ENCODE data around the gene EPAS1. TPM values are rescaled to one million over a fixed set of nuclear protein-coding genes. Genes with fewer than 3 reads are reported as not detected.

Gene EPAS1
- total and polyA plus RNA-seq, 8 donors, result 35.6 to 165 (median 76.0) TPM

DNA sequence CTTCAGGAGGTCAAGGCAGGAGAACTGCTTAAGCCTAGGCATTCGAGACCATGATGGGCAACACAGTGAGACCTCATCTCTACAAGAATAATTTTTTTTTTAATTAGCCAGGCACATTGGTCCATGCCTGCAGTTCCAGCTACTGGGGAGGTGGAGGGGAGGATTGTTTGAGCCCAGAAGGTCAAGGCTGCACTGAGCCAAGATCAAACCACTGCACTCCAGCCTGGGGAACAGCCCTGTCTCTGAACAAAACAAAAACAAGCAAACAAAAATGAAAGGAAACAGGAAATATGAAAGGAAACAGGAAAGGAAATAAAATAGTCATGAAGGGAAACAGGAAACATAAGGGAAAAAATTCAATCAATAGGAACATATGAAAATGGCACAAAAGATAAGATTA, 117.5 kb downstream of the EPAS1 start:
- FAIRE-seq, result no peak
- 84 to 91% methylated on average over 1 of the region's 1 CpG for WGBS, 2 donors
- no peak for ATAC-seq
- no peaks in the 10 kb centered on the region for H3K36me3 ChIP-seq
- H3K27me3 ChIP-seq, result no peaks in the 10 kb centered on the region
- no peak overlapping the region for H3K27ac ChIP-seq
- H3K4me1 ChIP-seq, result peaks cover 0 to 1% (median 0%) of the 10 kb centered on the region in 3 donors
- intact Hi-C loops (cut with DNase I), result no loop called here
- H3K9me3 ChIP-seq, result no peaks in the 10 kb centered on the region
- DNase-seq, result no peak
- no peak for TF ChIP-seq CTCF (IDR thresholded peaks at IDR 0.05)
- H3K4me3 ChIP-seq, result no peak overlapping the region

DNA sequence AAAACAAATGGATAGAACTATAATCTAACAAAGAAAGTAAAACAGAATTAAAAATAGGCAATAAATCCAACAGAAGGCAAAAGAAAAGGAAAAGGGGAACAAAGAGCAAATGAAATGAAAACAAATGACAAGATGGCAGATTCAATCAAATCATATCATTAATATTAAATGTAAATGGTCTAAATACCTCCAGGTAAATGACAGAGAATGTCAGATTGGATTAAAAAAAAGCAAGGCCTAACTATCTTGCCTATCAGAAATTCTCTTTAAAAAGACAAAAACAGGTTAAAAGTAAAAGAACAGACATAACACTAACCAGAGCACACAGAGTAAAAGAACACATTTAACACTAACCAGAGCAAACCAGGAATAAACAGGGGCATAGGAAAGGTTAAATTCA, 119.1 kb downstream of the EPAS1 start:
- no peak for TF ChIP-seq CTCF (IDR thresholded peaks at IDR 0.05)
- H3K27ac ChIP-seq, result no peak overlapping the region
- H3K36me3 ChIP-seq, result no peaks in the 10 kb centered on the region
- FAIRE-seq (no peak), DNase-seq (no peak), ATAC-seq (no peak)
- no peaks in the 10 kb centered on the region for H3K27me3 ChIP-seq
- intact Hi-C loops (cut with DNase I), result no loop called here
- no peak overlapping the region for H3K4me3 ChIP-seq
- H3K4me1 ChIP-seq, result no peaks in the 10 kb centered on the region
- no peaks in the 10 kb centered on the region for H3K9me3 ChIP-seq

DNA sequence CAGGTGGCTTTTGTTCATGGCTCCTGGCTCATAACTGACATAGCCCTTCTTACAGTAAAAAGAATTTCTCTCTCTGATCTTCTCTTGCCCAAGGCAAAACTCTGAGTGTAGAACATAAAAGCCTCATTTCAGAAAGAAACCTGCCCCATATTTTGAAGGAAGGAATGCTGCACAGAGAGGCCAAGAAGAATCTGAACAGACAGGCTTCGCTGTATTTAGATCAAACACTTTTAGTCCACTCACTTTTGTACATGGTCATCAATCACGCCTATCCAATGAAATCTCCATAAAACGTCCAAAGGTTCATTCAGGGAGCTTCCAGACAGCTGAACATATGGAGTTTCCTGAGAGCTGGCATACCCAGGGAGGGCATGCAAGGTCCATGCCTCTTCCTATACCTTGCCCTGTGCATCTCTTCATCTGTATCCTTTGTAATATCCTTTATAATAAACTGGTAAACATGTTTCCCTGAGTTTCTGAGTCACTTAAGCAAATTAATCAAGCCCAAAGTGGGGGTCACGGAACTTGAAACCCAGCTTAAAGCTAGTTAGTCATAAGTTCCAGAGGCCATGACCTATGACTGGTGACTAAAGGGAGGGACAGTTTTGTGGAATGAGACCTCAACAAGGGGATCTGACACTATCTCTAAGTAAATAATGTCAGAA, 119.7 kb downstream of the EPAS1 start:
- Histone ChIP-seq H3K36me3 (no peaks in the 10 kb centered on the region), H3K9me3 (no peaks in the 10 kb centered on the region), H3K4me3 (no peak overlapping the region), H3K27ac (no peak overlapping the region), H3K4me1 (no peaks in the 10 kb centered on the region), H3K27me3 (no peaks in the 10 kb centered on the region)
- ATAC-seq (no peak), FAIRE-seq (no peak), DNase-seq (no peak)
- TF ChIP-seq CTCF (IDR thresholded peaks at IDR 0.05), result no peak
- intact Hi-C loops (cut with DNase I), result no loop called here
- 72 to 75% methylated on average over 4 of the region's 4 CpGs for WGBS, 2 donors

DNA sequence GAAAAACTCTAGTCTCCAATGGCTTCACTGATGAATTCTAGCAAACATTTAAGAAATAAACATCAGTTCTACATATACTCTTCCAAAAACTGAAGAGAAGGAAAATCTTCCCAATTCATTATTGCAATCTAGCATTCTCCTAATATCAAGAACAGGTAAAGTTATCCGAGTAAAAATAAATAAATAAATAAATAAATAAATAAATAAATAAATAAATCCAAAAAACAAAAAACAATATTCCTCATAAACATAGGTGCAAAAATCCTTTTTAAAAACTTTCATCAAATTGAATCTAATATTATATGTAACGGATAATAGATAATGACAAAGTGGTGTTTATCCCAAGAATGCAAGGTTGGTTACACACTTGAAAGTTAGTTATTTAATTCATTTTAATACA, 123.7 kb downstream of the EPAS1 start:
- H3K4me1 ChIP-seq, result no peaks in the 10 kb centered on the region
- no peak overlapping the region for H3K4me3 ChIP-seq
- no peak overlapping the region for H3K27ac ChIP-seq
- H3K9me3 ChIP-seq, result no peaks in the 10 kb centered on the region
- 75 to 96% methylated on average over 2 of the region's 2 CpGs for WGBS, 2 donors
- FAIRE-seq (peak; percentile 41), DNase-seq (no peak), ATAC-seq (no peak)
- intact Hi-C loops (cut with DNase I), result no loop called here
- no peaks in the 10 kb centered on the region for H3K36me3 ChIP-seq
- no peaks in the 10 kb centered on the region for H3K27me3 ChIP-seq
- TF ChIP-seq CTCF (IDR thresholded peaks at IDR 0.05), result no peak

DNA sequence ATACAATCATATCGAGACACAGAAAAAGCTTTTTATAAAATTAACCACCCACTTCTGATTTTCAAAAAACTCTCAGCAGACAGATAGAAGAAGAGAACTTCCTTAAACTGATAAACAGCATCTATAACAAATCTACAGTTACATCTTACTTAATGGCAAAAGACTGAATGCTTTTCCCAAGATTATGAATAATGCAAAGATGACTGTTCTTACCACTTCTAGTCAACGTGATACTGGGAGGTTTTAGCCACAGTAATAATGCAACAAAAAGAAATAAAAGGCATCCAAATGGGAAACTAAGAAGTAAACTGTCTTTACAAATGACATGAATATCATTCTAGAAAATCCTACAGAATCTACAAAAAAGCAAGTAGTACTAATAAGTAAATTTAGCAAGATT, 124.2 kb downstream of the EPAS1 start:
- TF ChIP-seq CTCF (IDR thresholded peaks at IDR 0.05), result no peak
- DNase-seq (no peak), FAIRE-seq (no peak), ATAC-seq (no peak)
- Histone ChIP-seq H3K4me3 (no peak overlapping the region), H3K27me3 (no peaks in the 10 kb centered on the region), H3K9me3 (no peaks in the 10 kb centered on the region), H3K27ac (no peak overlapping the region), H3K36me3 (no peaks in the 10 kb centered on the region), H3K4me1 (no peaks in the 10 kb centered on the region)
- intact Hi-C loops (cut with DNase I), result no loop called here
- WGBS, 2 donors, result 60 to 62% methylated on average over 2 of the region's 2 CpGs
